ENCODE data around the gene ADARB2. TPM values are rescaled to one million over a fixed set of nuclear protein-coding genes. Genes with fewer than 3 reads are reported as not detected.

The ADARB2 gene
- total and polyA plus RNA-seq, 4 donors = 0.22 to 1.3 (median 0.55) TPM

DNA sequence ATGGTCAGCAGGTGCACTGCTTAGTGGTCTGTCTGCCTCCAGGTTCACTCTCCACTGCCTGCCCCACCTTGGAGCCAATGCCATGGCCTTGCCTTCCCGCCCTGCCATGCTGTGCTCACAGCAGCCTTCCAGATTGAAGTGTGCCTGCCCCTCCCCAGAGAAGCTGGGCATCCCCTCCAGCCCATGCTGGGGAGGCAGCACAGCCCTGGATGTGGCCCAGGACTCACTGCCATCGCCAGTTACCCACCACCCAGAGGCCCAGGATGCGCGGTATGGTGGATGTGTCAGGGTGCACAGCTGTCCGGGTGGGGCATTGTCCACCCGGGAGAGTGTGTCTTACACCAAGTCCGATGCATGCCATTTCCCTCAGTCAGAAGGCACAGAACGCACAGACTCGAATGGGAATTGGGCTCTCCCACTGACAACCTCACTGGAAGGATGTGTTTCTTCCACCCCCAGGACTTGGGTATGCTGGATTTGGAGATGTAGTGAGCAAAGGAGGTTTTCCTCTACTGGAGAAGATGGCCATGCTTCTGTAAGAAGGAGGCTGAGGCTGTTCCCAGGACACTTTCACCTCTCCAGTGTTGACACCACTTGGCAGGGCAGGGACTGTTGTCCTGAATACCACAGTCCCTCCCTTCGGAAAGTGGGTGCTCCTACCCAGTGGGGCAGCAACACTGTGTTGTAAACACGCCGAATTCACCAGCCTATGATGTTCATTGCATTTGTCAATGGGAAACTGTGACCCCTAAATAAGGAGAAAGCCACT is 122.0 kb downstream of the ADARB2 start:
- WGBS, 2 donors = 82 to 83% methylated on average over 12 of the region's 12 CpGs
- no peak for ATAC-seq (ENCODE audit: insufficient read depth, low FRiP score)
- no peak overlapping the region for H3K9ac ChIP-seq (ENCODE audit: insufficient read depth in 1 of 2, low read length in 2 of 2)
- H3K4me1 ChIP-seq (ENCODE audit: control insufficient read depth in 5 of 5, insufficient read depth in 5 of 5, low read length in 5 of 5) = no peaks in the 10 kb centered on the region
- peaks cover 0 to 5% (median 2%) of the 10 kb centered on the region in 4 donors for H3K9me3 ChIP-seq (ENCODE audit: control insufficient read depth in 4 of 4, insufficient read depth in 3 of 4, low read length in 3 of 4)
- H3K27ac ChIP-seq (ENCODE audit: low read depth in 1 of 2, low read length in 1 of 2) = no peak overlapping the region
- no peaks in the 10 kb centered on the region for H3K36me3 ChIP-seq (ENCODE audit: control insufficient read depth in 4 of 4, insufficient read depth in 4 of 4, low read length in 4 of 4)
- H3K4me3 ChIP-seq = no peak overlapping the region
- DNase-seq = no peak
- peaks cover 0 to 34% (median 7%) of the 10 kb centered on the region in 3 donors for H3K27me3 ChIP-seq (ENCODE audit: control insufficient read depth in 3 of 3, insufficient read depth in 3 of 3, low read length in 2 of 3)
- TF ChIP-seq, protein P1, sequence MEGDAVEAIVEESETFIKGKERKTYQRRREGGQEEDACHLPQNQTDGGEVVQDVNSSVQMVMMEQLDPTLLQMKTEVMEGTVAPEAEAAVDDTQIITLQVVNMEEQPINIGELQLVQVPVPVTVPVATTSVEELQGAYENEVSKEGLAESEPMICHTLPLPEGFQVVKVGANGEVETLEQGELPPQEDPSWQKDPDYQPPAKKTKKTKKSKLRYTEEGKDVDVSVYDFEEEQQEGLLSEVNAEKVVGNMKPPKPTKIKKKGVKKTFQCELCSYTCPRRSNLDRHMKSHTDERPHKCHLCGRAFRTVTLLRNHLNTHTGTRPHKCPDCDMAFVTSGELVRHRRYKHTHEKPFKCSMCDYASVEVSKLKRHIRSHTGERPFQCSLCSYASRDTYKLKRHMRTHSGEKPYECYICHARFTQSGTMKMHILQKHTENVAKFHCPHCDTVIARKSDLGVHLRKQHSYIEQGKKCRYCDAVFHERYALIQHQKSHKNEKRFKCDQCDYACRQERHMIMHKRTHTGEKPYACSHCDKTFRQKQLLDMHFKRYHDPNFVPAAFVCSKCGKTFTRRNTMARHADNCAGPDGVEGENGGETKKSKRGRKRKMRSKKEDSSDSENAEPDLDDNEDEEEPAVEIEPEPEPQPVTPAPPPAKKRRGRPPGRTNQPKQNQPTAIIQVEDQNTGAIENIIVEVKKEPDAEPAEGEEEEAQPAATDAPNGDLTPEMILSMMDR (IDR thresholded peaks at IDR 0.05; ENCODE audit: control extremely low read depth, extremely low read depth) = no peak

DNA sequence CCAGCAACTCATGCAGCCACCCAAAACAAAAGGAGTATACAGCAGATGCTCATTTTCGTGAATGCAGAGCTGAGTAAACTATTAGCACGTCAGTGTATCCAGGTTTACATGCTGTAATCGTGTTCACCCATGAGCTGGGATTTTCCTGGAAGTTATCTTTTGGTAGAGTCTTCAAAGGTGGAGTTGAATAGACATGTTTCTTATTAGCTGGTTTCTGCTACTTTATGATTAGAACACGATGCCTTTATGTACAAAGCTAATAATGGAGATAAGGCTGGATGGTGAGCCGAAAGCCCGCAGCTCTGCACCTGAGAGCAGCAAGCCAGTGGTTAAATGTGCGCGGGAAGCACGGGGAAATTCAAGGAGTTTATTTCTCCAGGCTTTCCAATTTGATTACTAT is 123.8 kb downstream of the ADARB2 start:
- H3K4me3 ChIP-seq = no peak overlapping the region
- no peaks in the 10 kb centered on the region for H3K9me3 ChIP-seq (ENCODE audit: control insufficient read depth in 4 of 4, insufficient read depth in 3 of 4, low read length in 3 of 4)
- no peak overlapping the region for H3K27ac ChIP-seq (ENCODE audit: low read depth in 1 of 2, low read length in 1 of 2)
- no peaks in the 10 kb centered on the region for H3K36me3 ChIP-seq (ENCODE audit: control insufficient read depth in 4 of 4, insufficient read depth in 4 of 4, low read length in 4 of 4)
- no peak overlapping the region for H3K9ac ChIP-seq (ENCODE audit: insufficient read depth in 1 of 2, low read length in 2 of 2)
- peaks cover 0 to 47% (median 16%) of the 10 kb centered on the region in 3 donors for H3K27me3 ChIP-seq (ENCODE audit: control insufficient read depth in 3 of 3, insufficient read depth in 3 of 3, low read length in 2 of 3)
- DNase-seq (no peak), ATAC-seq (ENCODE audit: insufficient read depth, low FRiP score) (no peak)
- TF ChIP-seq, protein P1 (IDR thresholded peaks at IDR 0.05; ENCODE audit: control extremely low read depth, extremely low read depth) = no peak
- peaks cover 0 to 6% (median 0%) of the 10 kb centered on the region in 5 donors for H3K4me1 ChIP-seq (ENCODE audit: control insufficient read depth in 5 of 5, insufficient read depth in 5 of 5, low read length in 5 of 5)
- WGBS, 2 donors = 68 to 81% methylated on average over 9 of the region's 9 CpGs

DNA sequence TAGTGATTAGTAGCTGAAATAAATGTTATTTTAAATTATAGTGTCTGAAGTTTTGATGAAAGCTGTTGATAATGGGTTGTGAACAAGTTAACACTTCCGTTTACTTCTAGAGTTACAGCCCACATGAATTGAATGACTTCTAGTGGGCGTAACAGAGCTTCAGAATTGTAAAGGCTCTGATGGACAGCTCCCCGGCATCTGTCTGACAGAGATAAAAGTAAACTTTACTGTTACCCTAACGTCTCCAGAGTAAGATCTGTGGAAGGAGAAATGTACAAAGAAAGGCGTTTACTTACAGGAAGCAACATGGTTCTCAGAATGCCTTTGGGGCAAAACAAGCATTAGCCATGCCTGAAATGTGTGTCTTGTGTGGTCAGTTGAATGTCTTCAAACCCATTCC is 124.4 kb downstream of the ADARB2 start:
- H3K27me3 ChIP-seq (ENCODE audit: control insufficient read depth in 3 of 3, insufficient read depth in 3 of 3, low read length in 2 of 3) = peaks cover 0 to 53% (median 16%) of the 10 kb centered on the region in 3 donors
- WGBS, 2 donors = 25 to 31% methylated on average over 5 of the region's 5 CpGs
- no peaks in the 10 kb centered on the region for H3K36me3 ChIP-seq (ENCODE audit: control insufficient read depth in 4 of 4, insufficient read depth in 4 of 4, low read length in 4 of 4)
- ATAC-seq (ENCODE audit: insufficient read depth, low FRiP score) (no peak), DNase-seq (no peak)
- H3K9ac ChIP-seq (ENCODE audit: insufficient read depth in 1 of 2, low read length in 2 of 2) = no peak overlapping the region
- no peaks in the 10 kb centered on the region for H3K9me3 ChIP-seq (ENCODE audit: control insufficient read depth in 4 of 4, insufficient read depth in 3 of 4, low read length in 3 of 4)
- H3K4me1 ChIP-seq (ENCODE audit: control insufficient read depth in 5 of 5, insufficient read depth in 5 of 5, low read length in 5 of 5) = peaks cover 0 to 6% (median 0%) of the 10 kb centered on the region in 5 donors
- H3K27ac ChIP-seq (ENCODE audit: low read depth in 1 of 2, low read length in 1 of 2) = no peak overlapping the region
- TF ChIP-seq, protein P1 (IDR thresholded peaks at IDR 0.05; ENCODE audit: control extremely low read depth, extremely low read depth) = no peak
- H3K4me3 ChIP-seq = no peak overlapping the region
